HepG2 (cell line): ENCODE data around the gene CD151. TPM values are rescaled to one million over a fixed set of nuclear protein-coding genes. Genes with fewer than 3 reads are reported as not detected.

Experiments
- ATF3 ChIP-seq: sonication (generic); formaldehyde crosslinking; IDR thresholded peaks from 2 replicates; pipeline ENCODE4 v1.4.0; 2020; ENCODE audit warnings: missing genetic modification reagents
- BORCS8-MEF2B ChIP-seq: sonication (generic); formaldehyde crosslinking; IDR thresholded peaks from 2 replicates; pipeline ENCODE4 v1.8.0; 2022; ENCODE audit warnings: mild to moderate bottlenecking, missing genetic modification reagents
- DNMT3B ChIP-seq: conservative IDR thresholded peaks from 2 replicates; pipeline ENCODE4 v1.6.1; 2016; ENCODE audit warnings: missing biosample characterization, control low read depth
- FOXP1 ChIP-seq, 2 experiments: fragments of 450-650 bp in 1 of 2; IDR thresholded peaks; 2 replicates each; pipeline ENCODE4 v1.6.1; 2017 to 2018; ENCODE audit warnings: antibody characterized with exemption in 1 of 2
- MLLT10 ChIP-seq: sonication (generic); formaldehyde crosslinking; IDR thresholded peaks from 2 replicates; pipeline ENCODE4 v1.4.0; 2020; ENCODE audit warnings: missing genetic modification reagents
- POLR2A ChIP-seq, 2 experiments: IDR thresholded peaks; 2 replicates each; pipeline ENCODE4 v1.6.1; 2011; ENCODE audit warnings: low read depth in 2 of 2, low read length in 2 of 2, mild to moderate bottlenecking in 1 of 2, moderate library complexity in 1 of 2; ENCODE audit not compliant: insufficient read depth in 1 of 2
- RORA ChIP-seq: sonication (generic); formaldehyde crosslinking; IDR thresholded peaks from 2 replicates; pipeline ENCODE4 v1.5.0; 2020; ENCODE audit warnings: mild to moderate bottlenecking, missing genetic modification reagents, moderate library complexity
- SOX6 ChIP-seq, 2 experiments: fragments of 450-650 bp in 1 of 2; sonication (generic) in 1 of 2; formaldehyde crosslinking in 1 of 2; IDR thresholded peaks; 2 replicates each; pipeline versions ENCODE4 v1.4.0 to v1.6.1; 2017 to 2020; ENCODE audit warnings: antibody characterized with exemption in 1 of 2, mild to moderate bottlenecking in 1 of 2, missing genetic modification reagents in 1 of 2
- TAF15 ChIP-seq: fragments of 200-400 bp; formaldehyde crosslinking; IDR thresholded peaks from one replicate; pipeline ENCODE4 v1.6.1; 2018; ENCODE audit warnings: mild to moderate bottlenecking, low read depth, low read length; ENCODE audit not compliant: poor library complexity, severe bottlenecking
- TCF7L2 ChIP-seq: IDR thresholded peaks from 2 replicates; pipeline ENCODE4 v1.6.1; 2011; ENCODE audit warnings: mild to moderate bottlenecking, low read depth, low read length, moderate library complexity
- THYN1 ChIP-seq: sonication (generic); formaldehyde crosslinking; IDR thresholded peaks from 2 replicates; pipeline ENCODE4 v1.8.1; 2023; ENCODE audit warnings: low read depth, mild to moderate bottlenecking, moderate library complexity, missing genetic modification reagents, borderline replicate concordance
- ZHX2 ChIP-seq, 2 experiments: sonication (generic) in 1 of 2; formaldehyde crosslinking in 1 of 2; IDR thresholded peaks; 2 replicates each; pipeline versions ENCODE4 v1.6.1 to v1.9.0; 2014 to 2022; ENCODE audit warnings: antibody characterized with exemption in 1 of 2, borderline replicate concordance in 1 of 2, inconsistent platforms in 1 of 2, low read depth in 1 of 2, missing genetic modification reagents in 1 of 2
- ZNF292 ChIP-seq: sonication (generic); formaldehyde crosslinking; IDR thresholded peaks from 2 replicates; pipeline ENCODE4 v1.8.1; 2022; ENCODE audit warnings: mild to moderate bottlenecking, low read depth, missing genetic modification reagents, borderline replicate concordance
- ZNF576 ChIP-seq: sonication (generic); formaldehyde crosslinking; IDR thresholded peaks from 2 replicates; pipeline ENCODE4 v1.4.0; 2020; ENCODE audit warnings: mild to moderate bottlenecking, missing genetic modification reagents
- ZNF609 ChIP-seq: sonication (generic); formaldehyde crosslinking; IDR thresholded peaks from 2 replicates; pipeline ENCODE4 v1.4.0; 2020; ENCODE audit warnings: mild to moderate bottlenecking, missing genetic modification reagents, borderline replicate concordance
- ZNF850 ChIP-seq: sonication (generic); formaldehyde crosslinking; conservative IDR thresholded peaks from 2 replicates; pipeline ENCODE4 v1.9.0; 2021; ENCODE audit warnings: mild to moderate bottlenecking, missing genetic modification reagents
- polyA plus RNA-seq, 8 experiments: library from polyadenylated mRNA; depleted of rRNA in 3 of 8; stranded (reverse) in 7 of 8; unstranded in 1 of 8; fragments of >200 nt; fragmentation: Illumina TruSeq in 4 of 8; extraction: Trizol in 4 of 8; gene quantifications; 2 replicates each; pipeline versions ENCODE4 v1.2.1 to v1.2.3, GENCODE V29; 2011 to 2016; ENCODE audit warnings: low read depth in 4 of 8, missing spikeins in 1 of 8, mixed read lengths in 1 of 8; ENCODE audit not compliant: insufficient read depth in 1 of 8
- total RNA-seq, 5 experiments: library from RNA; depleted of rRNA; stranded (reverse); fragments of >200 nt; fragmentation: Illumina TruSeq; extraction: Trizol; gene quantifications; 2 replicates each; pipeline ENCODE4 v1.2.3, GENCODE V29; 2016; ENCODE audit warnings: low read depth in 1 of 5

CD151 gene
- total and polyA plus RNA-seq, 2 of the 13 experiments (the other 11 are each of a cell fraction or from before 2014, with no cell fraction given) = 125 to 197 TPM

- TF ChIP-seq ZNF609 (CRISPR knock-in tag) (0 out of 2 replicates have a peak, but pooled peaks have one; percentile 13), RORA (CRISPR knock-in tag) (no peak), ZNF292 (CRISPR knock-in tag) (no peak), THYN1 (CRISPR knock-in tag) (no peak), ZHX2 (IDR thresholded peaks at IDR 0.05; ENCODE audit: low read depth) (no peak), ZHX2 (CRISPR knock-in tag; IDR thresholded peaks at IDR 0.05; ENCODE audit: borderline replicate concordance) (no peak), ZNF850 (CRISPR knock-in tag) (no peak), BORCS8-MEF2B (CRISPR knock-in tag) (peak; percentile 66), SOX6 (IDR thresholded peaks at IDR 0.05) (no peak), SOX6 (CRISPR knock-in tag; IDR thresholded peaks at IDR 0.05) (no peak), FOXP1 (IDR thresholded peaks at IDR 0.05) (no peak), FOXP1 (CRISPR knock-in tag; IDR thresholded peaks at IDR 0.05) (no peak), DNMT3B (CRISPR knock-in tag) (no peak), POLR2A (IDR thresholded peaks at IDR 0.05; ENCODE audit: insufficient read depth in 1 of 2, low read depth in 2 of 2, low read length in 2 of 2) (peak in 1 of 2 experiments; percentile 96; a peak in 2 of 4 replicates), TCF7L2 (no peak), TAF15 (no peak), ATF3 (CRISPR knock-in tag) (no peak), ZNF576 (CRISPR knock-in tag) (no peak), MLLT10 (no peak)
Observed at GRCh38 chr11:842370-843002, 9.7 kb downstream of the CD151 start, which contains the start of the genes POLR2L and TSPAN4 (continued).
